HG03103 (cell line): ENCODE data around the gene EBPL.

Experiments
- ATAC-seq: cut with Tn5 transposase; IDR thresholded peaks from one replicate; pipeline ENCODE4 v1.9.1; 2021; ENCODE audit warnings: low read depth; ENCODE audit not compliant: unreplicated experiment

Gene EBPL

DNA sequence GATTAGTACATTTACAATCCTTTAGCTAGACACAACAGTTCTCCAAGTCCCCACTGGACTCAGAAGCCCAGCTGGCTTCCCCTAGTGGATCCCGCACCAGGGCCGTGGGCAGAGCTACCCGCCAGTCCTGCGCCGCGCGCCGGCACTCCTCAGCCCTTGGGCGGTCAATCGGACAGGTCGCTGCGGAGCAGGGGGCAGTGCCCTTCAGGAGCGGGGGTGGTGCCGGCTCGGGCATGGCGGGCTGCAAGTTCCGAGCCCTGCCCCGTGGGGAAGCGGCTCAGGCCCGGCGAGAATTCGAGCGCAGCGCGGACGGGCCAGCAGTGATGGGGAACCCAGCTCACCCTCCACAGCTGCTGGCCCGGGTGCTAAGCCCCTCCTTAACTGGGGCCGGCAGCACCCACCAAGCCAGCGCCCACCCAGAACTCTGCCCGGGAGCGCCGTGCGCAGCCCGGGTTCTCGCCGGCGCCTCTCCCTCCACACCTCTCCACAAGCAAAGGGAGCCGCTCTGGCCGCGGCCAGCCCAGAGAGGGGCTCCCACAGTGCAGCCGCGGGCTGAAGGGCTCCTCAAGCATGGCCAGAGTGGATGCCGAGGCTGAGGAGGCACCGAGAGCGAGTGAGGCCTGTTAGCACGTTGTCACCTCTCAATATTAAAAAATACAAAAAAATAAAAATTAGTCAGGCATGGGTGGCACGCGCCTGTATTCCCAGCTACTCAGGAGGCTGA lies 12.9 kb downstream of the EBPL start:
- no peak for ATAC-seq

DNA sequence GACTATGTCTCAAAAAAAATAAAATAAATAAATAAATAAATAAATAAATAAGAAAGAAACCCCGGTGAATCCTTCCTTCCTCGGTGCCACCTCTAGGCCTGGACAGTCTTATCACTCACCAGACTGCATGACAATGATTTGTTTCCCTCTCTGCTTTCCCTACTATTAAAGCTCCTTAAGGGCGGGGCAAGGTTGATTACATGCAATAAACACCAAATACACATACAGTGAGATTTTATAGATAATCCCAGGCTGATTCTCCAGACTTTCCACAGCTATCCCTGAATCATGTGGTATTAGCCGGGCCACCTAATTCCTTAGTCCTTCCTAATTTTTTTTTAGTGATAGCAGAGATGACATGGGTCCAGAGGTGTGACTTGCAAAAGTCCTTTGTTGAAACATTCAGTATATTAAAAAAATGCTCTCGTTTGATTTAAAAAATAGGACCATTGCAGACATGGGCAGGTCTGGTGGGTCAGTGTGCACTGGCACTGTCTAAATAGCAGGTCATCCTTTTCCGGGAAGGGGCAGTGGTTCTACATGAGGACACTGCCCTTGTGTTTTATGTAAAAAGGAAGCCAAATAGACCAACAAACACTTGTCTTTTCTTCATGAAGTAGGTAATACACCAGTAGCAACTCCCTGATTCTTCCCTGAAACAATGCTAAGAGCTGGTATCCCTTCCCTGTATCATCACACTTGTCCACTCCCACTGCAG lies 14.5 kb downstream of the EBPL start:
- no peak for ATAC-seq

DNA sequence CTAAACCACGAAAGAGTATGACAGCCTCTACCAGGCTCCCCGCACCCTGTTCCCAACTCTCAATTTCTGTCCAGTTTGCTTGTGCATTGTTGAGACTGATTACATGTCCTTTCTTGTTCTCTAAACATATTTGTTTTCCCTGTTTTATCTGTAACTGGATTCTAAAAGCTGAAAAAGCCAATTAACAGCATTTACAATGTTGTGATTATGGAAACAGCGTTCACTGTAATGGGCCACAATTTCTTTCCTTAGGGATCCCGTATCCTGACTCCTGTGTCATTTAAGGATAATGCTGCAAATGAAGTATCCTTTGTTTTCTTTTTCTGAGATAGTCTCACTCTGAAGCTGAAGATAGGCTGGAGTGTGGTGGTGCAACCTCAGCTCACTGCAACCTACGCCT lies 20.5 kb downstream of the EBPL start:
- ATAC-seq: no peak

DNA sequence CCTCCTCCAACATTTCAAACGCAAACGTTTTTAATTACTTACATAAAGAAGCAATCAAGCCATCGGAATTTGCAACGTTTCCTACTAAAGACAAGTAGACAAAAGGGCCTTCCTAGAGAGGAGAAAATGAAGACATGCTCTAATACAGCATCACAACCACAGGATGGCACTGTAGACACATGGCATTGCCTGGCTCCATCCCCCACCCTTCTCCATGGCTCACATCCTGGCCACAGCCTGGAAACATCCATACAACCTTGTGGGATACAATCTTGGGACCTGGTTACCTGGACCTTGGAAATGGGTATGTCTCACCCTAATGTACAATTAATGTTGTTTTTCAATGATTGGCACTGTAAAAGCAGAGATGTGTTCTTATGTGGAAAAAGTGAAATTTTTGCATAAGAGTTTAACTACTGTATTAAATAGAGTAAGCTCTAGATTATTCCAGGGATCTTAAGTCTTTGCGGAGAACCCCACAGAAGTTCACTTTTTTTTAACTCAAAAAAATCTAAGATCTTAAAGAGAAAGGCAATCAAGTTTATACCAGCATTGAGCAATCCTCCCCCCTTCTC lies 21.5 kb downstream of the EBPL start:
- ATAC-seq: no peak

DNA sequence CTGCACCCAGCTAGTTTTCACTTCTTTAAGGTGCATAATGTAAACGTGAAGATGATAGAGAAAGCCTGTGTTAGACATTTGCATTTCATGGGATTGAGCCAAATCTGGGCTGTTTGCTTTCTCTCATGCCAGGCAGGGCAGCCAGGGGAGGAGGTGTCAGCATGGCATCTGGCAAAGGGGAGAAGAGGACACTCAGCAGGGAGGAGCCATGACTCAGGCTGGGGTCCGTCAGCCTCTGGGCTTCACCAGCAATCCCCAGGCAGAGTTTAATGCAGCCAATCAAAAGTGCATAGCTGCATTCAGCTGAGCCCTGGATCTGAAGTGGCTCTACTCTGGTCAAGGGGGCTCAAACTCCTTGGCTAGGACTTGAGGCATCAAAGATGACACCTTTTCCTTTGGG lies 23.5 kb downstream of the EBPL start:
- ATAC-seq: no peak

DNA sequence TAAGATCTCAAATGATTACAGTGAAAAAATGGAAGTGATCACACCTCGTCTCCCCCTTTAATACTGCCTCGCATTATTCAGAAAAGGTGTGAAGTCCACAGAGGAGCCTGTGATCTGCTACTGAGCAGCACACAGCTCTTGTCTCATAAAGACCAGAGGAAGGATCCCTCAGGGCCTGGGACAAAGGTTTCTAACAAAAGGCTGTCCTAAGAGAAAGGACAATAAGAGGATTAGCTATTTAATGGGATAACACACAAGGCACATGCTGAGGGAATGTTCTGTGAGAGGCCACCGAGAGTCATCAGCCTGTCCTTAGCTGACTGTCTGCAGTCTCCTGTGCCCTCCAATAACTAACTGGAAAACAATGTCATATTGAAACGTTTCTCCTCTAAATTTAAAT lies 26.7 kb downstream of the EBPL start:
- no peak for ATAC-seq

DNA sequence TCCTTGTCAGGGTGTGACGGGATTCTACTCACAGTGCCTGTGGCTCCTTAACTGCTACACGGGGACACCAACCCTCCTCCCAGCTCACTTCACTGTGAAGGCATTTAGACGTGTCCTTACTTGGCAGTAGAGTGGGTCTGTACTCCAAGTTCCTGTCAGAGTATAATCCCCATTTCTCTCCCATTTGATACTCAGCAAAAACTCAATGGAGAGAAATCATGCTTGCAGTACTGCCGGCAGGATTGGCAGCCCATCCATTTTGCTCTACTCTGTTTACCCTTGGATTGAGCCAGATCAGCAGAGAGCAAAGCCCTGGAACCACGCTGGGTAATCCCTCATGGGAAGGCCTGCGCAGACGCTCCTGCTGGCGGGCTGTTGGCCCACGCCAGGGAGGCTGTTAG lies 34.0 kb downstream of the EBPL start:
- no peak for ATAC-seq

DNA sequence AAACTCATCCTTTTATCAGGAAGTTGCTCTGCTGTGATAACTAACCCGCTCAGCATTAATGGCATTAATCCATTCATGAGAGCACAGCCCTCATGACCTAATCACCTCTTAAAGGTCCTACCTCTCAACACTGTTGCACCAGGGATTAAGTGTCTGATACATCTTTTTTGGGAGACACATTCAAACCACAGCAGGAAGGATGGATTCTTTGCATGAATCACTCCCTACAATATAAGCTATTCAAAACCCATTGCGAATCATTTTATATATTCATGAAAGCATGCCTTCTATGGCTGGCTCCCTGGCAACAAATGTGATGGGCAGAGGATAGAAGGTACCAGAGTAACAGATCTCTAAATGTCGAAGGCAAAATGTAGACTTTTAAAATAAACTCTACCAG lies 35.4 kb downstream of the EBPL start:
- no peak for ATAC-seq

DNA sequence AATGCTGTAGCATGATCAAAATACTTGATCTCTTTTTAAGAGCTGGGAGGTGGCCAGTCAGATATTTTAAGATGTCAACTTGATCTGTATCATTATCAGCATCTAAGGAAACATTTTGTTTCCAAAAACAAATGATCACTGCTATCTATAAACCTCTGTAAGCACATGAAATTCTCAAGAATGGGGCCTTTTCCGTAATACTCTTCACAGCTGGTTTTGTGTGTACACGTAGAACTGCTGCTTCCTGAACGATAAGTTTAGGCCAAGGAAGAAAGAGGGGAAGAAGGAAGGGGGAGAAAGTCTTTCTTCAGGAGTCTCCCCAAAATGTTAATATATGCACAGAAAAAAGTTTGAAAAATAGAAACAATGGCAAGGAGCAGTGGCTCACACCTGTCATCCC lies 37.3 kb downstream of the EBPL start:
- ATAC-seq: no peak

DNA sequence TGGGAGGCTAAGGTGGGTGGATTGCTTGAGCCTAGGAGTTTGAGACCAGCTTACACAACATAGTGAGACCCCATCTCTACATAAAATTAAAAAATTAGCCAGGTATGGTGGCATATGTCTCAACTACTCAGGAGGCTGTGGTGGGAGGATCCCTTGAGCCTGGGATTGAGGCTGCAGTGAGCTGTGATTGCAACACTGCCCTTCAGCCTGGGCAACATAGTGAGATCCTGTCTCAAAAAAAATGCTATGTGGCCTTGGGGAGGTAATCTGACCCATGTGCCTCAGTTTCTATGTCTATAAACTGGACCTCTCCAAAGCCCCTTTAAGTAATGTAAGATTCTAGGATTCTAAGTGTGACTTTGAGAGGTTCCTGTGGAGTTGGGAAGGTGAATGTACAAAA lies 37.8 kb downstream of the EBPL start:
- no peak for ATAC-seq

DNA sequence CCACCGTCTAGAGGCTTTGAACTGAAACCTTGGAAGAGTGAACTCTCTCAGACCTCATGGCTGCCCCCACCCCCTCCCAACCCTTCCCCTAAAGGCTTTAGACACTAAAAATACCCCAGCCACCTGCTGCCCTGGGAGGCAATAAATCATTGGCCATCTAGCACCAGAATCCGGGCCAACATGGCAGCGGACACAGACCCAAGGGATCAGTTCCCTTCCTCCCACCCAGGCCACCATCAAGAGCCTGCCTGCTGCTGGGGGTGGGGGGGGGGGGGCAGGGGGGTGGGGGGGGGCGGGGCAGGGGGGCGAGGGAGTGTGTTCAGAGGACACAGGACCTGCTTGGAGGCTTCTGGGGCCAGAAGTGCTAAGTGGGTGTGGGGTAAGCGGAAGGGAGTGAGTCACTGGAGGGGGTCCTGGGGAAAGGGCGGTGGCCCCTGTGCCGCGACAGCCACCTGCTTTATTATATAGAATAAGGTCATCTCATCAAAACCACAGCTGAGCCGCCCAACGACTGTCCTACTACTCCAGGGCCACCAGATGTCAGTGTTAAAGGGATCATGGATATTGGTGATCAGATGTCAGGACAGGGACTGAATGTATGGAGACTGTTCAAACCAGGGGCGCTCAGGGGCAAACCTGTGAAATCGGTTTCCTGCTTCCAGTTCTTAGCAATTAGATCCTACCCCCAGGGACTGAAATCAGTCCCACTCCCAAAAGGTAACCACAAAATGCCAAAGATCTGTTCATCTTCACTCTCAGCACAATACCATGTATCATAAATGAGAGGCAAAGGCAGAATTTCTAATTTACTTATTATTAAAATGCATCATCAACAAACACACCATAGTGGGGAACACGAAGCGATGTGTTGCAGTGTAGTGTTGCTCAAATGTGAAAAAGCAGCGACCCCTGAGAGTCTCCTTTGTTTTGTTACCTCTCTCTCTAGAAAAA lies 38.7 kb downstream of the EBPL start:
- ATAC-seq: no peak

DNA sequence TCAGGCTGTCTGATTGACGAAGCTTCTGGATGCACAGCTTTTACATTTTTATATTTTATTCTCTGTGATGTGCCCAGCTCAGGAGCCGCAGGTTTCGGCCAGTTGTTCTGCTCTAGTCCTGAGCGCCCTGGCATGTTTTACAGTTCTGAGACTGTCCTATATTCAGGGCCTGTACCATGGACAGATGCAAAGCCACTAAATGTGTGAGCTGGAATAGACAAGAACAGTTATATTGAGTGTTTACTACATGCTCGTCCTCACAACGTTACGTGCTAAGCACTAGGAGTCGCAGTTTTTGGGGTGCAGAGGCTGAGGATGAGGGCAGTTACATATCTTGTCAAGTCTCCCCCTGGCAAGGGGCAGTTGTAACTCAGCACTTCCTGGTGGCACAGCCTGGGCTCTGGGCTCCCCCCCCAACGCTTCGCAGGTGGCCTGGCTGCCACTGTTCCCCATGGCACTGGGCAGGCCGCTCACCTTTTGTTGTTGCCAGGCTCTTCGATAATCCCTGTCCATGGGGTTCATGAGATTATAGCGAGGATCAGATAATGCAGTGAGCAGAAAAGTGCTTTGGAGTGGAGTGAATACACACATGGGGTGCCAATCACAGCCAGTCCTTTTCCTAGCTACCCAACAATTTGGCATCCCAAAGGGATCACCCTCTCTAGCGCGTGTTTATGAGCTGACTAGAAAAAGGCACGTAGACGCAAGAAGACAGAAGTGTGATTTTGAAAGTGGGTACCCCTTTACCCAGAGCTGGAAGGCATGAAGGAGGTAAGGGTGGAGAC lies 39.5 kb downstream of the EBPL start:
- no peak for ATAC-seq

DNA sequence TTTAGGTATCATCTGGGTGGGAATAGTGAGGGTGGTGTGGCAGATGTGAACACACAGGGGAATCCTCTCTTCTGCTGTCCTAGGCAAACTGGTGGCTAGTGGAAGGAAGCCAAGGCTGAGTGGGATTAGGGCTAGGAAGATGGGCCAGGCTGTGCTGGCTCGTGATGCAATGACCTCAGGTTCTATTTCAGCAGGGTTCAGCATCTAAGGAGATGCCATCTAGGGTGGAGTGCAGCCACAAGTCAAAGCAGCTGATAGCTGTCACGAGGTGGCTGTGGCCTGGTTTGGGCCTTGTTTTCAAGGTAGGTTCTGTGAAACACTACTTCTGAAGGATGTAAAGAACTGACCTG lies 41.3 kb downstream of the EBPL start:
- ATAC-seq: no peak

DNA sequence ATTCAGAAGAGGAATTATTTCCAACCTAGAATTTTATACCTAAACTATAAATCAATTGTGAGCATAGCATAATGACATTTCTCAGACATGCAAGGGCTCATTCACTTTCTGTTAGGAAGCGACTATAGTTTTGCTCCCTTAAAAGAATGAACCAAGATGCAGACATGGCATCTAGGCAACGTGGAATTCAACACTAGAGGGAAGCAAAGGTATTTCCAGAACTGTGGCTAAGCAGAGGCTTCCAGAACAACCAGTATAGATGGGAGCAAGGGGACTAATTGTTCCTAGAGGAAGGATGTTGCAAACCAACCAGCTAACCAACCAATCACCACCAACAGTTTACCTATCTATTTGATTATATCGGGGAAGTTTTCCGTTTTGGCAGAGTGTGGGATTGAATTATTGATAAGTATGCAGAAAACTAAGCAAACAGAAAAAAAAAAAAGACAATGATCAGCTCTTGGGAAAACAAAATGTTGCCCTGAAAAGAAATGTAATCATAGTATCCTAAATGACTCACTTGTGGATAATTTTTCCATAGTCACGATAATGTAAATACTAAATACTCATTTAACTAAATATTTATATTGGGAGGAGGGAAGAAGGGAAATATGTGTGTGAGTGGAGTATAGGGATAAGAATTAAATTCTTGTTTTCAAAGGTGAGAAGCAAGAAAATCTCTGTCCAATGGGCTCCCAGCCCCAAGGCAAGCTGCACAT lies 41.9 kb downstream of the EBPL start:
- ATAC-seq: no peak

DNA sequence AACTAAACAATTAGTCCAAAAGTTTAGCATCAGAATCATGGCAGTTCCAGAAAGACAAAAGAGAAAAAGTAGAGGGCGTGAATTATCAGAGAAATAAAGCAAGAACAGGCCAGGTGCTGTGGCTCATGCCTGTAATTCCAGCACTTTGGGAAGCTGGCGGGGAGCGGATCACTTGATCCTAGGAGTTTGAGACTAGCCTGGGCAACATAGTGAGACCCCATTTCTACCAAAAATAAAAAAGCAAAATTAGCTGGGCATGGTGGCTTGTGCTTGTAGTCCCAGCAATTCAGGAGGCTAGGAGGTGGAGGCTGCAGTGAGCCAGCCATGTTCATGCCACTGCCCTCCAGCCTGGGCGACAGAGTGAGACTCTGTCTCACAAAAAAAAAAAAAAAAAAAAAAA lies 44.6 kb downstream of the EBPL start:
- ATAC-seq: no peak

DNA sequence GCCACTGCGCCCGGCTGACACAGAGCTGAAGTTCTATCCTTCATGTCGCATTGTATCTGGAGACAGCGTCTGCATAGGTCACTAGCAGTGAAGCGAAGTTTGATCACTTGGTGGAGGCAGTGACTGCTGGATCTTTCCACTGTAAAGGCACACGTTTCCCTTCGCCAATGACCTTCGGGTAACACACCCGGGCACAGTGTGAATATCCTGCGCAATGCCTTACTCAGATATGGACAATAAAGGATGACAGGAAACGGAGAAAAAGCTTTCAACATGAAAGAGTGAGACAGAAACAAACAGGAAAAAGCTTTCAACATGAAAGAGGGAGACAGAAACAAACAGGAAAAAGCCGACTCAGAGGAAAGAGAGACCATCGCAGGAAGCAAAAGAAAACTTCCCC lies 45.8 kb downstream of the EBPL start:
- ATAC-seq: no peak

DNA sequence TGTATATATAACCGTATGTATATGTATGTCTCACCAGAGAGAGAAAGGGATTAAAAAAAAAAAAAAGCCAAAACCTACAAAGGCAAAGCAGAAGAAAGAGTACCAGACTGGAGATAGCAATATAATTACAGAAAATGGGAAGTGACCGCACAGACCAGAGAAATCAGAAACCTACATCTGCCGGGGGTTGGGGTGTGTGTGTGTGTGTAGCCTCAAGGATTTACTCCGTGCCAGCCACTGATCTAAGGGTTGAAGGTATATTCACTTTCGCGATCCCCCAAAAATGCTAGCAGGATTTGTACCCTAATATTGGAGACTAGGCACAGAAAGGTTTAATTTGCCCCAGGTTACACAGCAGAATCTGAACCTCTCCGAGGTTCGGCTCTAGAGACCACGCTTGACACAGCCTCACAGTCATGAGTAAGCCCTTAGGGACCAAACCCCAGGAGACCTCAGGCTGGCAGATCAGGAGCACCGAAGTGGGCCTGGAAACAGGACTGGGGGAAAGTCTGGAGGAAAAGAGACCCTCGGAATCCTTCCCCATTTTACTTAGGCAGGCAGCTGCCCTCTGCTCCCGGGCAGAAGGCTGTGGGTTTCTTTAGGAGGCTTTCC lies 48.1 kb downstream of the EBPL start:
- ATAC-seq: no peak

DNA sequence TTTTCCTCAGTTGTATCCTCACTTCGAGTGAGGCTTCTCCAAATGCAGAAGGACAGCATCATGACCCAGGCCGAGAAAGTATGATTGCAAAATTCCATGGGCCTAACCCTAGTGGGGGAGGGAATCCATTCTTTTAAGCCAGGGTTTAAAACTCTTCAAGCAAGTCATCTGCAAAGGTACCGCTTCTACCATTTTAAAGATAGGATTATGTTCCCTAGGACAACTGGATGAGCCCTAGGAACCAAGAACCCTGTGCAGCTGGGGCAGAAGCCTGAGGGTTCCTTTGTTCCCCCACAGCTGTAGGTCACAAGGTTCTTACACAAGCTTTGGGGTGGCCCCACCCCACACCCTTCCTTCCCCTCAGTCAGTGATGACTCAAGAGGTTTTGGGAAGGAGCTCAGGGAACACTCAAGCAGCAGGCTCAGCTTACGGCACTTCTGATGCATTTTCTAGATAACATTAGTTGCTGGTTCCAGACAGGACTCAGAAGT lies 49.4 kb downstream of the EBPL start:
- no peak for ATAC-seq

DNA sequence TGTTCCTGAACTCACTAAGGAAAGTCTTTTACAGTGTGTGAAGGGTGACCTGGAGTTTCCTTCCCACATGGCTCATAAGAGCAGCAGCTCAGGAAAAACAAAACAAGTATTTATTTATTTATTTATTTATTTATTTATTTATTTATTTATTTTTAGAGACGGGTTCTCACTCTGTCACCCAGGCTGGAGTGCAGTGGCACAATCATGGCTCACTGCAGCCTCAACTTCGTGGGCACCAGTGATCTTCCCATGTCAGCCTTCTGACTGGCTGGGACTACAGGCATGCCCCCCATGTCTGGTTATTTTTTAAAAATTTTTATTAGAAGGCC lies 52.6 kb downstream of the EBPL start:
- ATAC-seq: no peak
